ENCODE measurements around the gene GREB1L.

GREB1L gene

DNA sequence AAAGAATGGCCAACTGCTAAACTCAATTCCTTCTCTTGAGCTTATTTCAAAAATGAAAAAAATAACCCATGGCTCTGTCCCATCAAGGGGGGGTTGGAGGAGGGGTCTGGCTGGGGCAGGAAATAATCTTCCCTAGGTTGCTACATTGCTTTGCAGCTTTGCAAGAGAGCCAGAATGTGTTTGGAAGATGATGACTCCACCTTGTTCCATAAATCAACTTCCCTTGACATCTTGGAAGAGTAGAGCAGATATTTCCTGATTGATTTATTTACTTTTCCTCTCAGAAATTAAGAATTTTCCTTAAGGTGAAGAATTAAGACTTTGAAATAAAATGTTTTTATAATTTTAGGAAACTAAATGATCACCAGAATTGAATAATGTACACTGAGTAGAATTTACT is 317.2 kb downstream of the GREB1L start:
- DNase-seq (ENCODE audit: low read depth in 2 of 2): no peak

DNA sequence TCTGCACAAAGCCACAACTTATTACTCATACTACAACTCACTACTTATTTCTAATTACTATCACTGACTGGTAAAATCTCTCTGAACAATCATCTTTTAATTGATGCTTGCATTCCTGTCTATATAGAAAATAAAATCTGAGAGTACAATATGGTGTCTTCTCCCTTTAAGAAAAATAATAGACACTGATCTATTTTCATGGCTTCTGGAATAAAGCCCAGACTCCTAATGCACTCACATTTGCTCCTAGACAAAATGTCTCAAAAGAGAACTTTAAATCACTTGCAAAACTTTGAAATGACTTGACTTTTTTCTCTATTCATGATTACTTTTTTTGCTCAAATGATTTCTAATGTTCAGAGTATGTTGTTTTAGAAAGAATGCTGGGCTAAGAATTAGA is 329.7 kb downstream of the GREB1L start:
- no peak for DNase-seq (ENCODE audit: low read depth in 2 of 2)

Data from stimulated activated CD4-positive, alpha-beta T cell treated with anti-CD3 and anti-CD28 coated beads, Interleukin-12 subunit alpha, Interleukin-12 subunit beta, amount 100 ng/mL, for 24 hours (primary cell).